Thyroid gland (tissue), 4 donors: ENCODE data around the gene IGF2R. TPM values are rescaled to one million over a fixed set of nuclear protein-coding genes. Genes with fewer than 3 reads are reported as not detected.
"Not testable (repeated sequence)": the region's sequence is repeated elsewhere in the genome, so short reads cannot be mapped to it uniquely, and the experiment has no call there.

Source experiments
- DNase-seq, 2 donors: peaks; one replicate each; pipeline ENCODE4 v3.0.0-alpha.2; 2019
- H3K27ac ChIP-seq, 3 donors: fragments of 200-600 bp; sonication (generic); 1 replicate in 2 of 3; 2 replicates in 1 of 3; pipeline ENCODE4 v1.5.1; 2016 to 2019; ENCODE audit warnings: mild to moderate bottlenecking in 1 of 3, moderate library complexity in 1 of 3
- H3K27me3 ChIP-seq: fragments of 200-600 bp; sonication (generic); one replicate; pipeline ENCODE4 v1.5.1; 2019
- H3K36me3 ChIP-seq, 2 donors: fragments of 200-600 bp; sonication (generic); one replicate each; pipeline ENCODE4 v1.5.1; 2016 to 2019
- H3K4me1 ChIP-seq, 2 donors: fragments of 200-600 bp; sonication (generic); one replicate each; pipeline ENCODE4 v1.5.1; 2017 to 2019
- H3K4me3 ChIP-seq, 3 donors: fragments of 200-600 bp; sonication (generic); replicated peaks in 1 of 3; 1 replicate in 2 of 3; 2 replicates in 1 of 3; pipeline ENCODE4 v1.5.1; 2016; ENCODE audit warnings: mild to moderate bottlenecking in 1 of 3
- H3K9me3 ChIP-seq: fragments of 200-600 bp; sonication (generic); one replicate; pipeline ENCODE4 v1.5.1; 2017
- CTCF ChIP-seq, 6 experiments: fragments of 200-600 bp in 3 of 6; fragments of 450-650 bp in 3 of 6; sonication (generic) in 3 of 6; IDR thresholded peaks; one replicate each; pipeline ENCODE4 v1.5.1; 2016 to 2019; ENCODE audit warnings: antibody characterized with exemption in 6 of 6, mild to moderate bottlenecking in 2 of 6, inconsistent platforms in 1 of 6, moderate library complexity in 1 of 6
- POLR2A ChIP-seq, 2 donors: fragments of 450-650 bp; IDR thresholded peaks; one replicate each; pipeline ENCODE4 v1.6.1; 2017; ENCODE audit warnings: antibody characterized with exemption in 2 of 2, mild to moderate bottlenecking in 2 of 2, moderate library complexity in 1 of 2
- WGBS, 2 donors: methylation state at CpG; one replicate each; pipeline ENCODE4 v1.1.5; 2017; 5-methylcytosine and 5-hydroxymethylcytosine counted together
- intact Hi-C: fragments of 100-400 bp; cut with DNase I; formaldehyde crosslinking; loops from one replicate; pipeline ENCODE4 v1.15.1; 2023
- total RNA-seq, 4 donors: library from RNA; depleted of rRNA; stranded (reverse); fragments of >200 nt; gene quantifications; one replicate each; pipeline ENCODE4 v1.2.3, GENCODE V29; 2016

IGF2R gene
- total RNA-seq, 4 donors from 2014 or later, result 82.1 to 104 (median 94.2) TPM

DNA sequence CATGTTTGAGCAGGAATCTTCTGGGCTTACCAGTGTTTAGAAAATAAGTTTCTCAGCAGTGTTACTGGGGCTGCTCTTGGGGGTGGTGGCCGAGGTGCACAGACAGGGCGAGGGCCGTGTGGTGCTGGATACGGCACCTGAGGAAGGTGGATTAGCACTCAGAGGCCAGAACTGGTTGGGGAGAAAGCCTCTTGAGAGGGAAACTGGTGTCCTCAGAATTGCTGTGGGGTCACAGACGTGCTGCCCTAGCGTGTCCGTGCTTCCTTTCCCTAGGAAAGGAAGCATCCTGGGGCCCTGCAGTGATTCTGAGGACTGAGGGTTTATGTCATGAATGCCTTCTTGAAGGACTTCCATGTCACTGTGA is 120.6 kb downstream of the IGF2R start:
- no peak overlapping the region for H3K27ac ChIP-seq
- no peak for DNase-seq
- no peak for TF ChIP-seq POLR2A (IDR thresholded peaks at IDR 0.05)
- TF ChIP-seq CTCF (IDR thresholded peaks at IDR 0.05), result no peak
- WGBS, 2 donors, result 93 to 97% methylated on average over 5 to 7 of the region's 7 CpGs
- intact Hi-C loops, result no loop called here
- H3K4me1 ChIP-seq, result peaks cover 6% of the 10 kb centered on the region in 2 donors
- no peak overlapping the region for H3K4me3 ChIP-seq
- peaks cover 64 to 65% of the 10 kb centered on the region in 2 donors for H3K36me3 ChIP-seq
- H3K9me3 ChIP-seq, result no peaks in the 10 kb centered on the region
- no peaks in the 10 kb centered on the region for H3K27me3 ChIP-seq

GRCh38 chr6:160090442-160091239 is 121.8 kb downstream of the IGF2R start:
- 96 to 99% methylated on average over 16 to 21 of the region's 32 CpGs for WGBS, 2 donors
- not testable (repeated sequence) for H3K27ac ChIP-seq, H3K4me1 ChIP-seq, DNase-seq, H3K4me3 ChIP-seq, H3K9me3 ChIP-seq, H3K27me3 ChIP-seq
- H3K36me3 ChIP-seq, result peaks cover 53 to 54% of the 10 kb centered on the region in 2 donors
- intact Hi-C loops, result loop anchor here (10.0 kb wide), 1 partner anchor 226 kb away; no protein-coding TSS in a partner anchor

GRCh38 chr6:160092176-160092575 is 123.3 kb downstream of the IGF2R start:
- not testable (repeated sequence) for H3K9me3 ChIP-seq, H3K27me3 ChIP-seq, H3K4me1 ChIP-seq, H3K4me3 ChIP-seq
- intact Hi-C loops, result loop anchor here (10.0 kb wide), 1 partner anchor 227 kb away; no protein-coding TSS in a partner anchor
- peaks cover 45 to 47% of the 10 kb centered on the region in 2 donors for H3K36me3 ChIP-seq
- WGBS, 2 donors, result 38 to 41% methylated on average over 5 to 6 of the region's 6 CpGs
- H3K27ac ChIP-seq, result peak overlapping the region in 2 of 3 donors; percentile 2 to 48
- DNase-seq, result peak; percentile 80 to 82

GRCh38 chr6:160092602-160093001 is 123.7 kb downstream of the IGF2R start:
- H3K4me3 ChIP-seq, result no peak overlapping the region
- intact Hi-C loops, result loop anchor here (10.0 kb wide), 1 partner anchor 228 kb away; no protein-coding TSS in a partner anchor
- H3K27me3 ChIP-seq, result no peaks in the 10 kb centered on the region
- H3K9me3 ChIP-seq, result no peaks in the 10 kb centered on the region
- no peak for TF ChIP-seq CTCF (IDR thresholded peaks at IDR 0.05)
- no peak for TF ChIP-seq POLR2A (IDR thresholded peaks at IDR 0.05)
- peak overlapping the region in 2 of 3 donors; percentile 2 to 48 for H3K27ac ChIP-seq
- DNase-seq, result peak in 1 of 2 donors; percentile 6
- peaks cover 6% of the 10 kb centered on the region in 2 donors for H3K4me1 ChIP-seq
- WGBS, 2 donors, result 69 to 75% methylated on average over 10 of the region's 10 CpGs
- H3K36me3 ChIP-seq, result peaks cover 42 to 51% of the 10 kb centered on the region in 2 donors

DNA sequence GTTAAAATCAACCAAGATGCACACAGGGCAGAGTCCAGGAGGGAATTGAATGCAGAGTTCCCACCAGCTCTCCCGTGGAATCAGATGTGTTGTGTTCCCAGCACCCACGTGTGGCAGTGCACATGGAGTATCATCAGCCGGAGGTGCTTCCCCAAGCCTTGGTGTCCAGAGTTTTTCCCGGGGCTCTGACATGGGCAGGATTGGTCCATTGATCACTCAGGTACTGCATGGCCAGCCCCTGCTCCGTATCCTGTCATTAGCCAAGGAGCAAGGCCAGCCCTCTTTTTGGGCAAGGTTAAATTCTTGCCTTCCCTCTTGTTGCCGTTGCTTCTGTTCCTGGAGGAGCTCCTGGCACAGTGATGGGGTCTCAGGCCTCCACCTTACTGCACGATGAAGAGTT is 124.2 kb downstream of the IGF2R start:
- no peak for DNase-seq
- no peaks in the 10 kb centered on the region for H3K9me3 ChIP-seq
- no peak overlapping the region for H3K4me3 ChIP-seq
- no peak overlapping the region for H3K27ac ChIP-seq
- peaks cover 6% of the 10 kb centered on the region in 2 donors for H3K4me1 ChIP-seq
- intact Hi-C loops, result loop anchor here (10.0 kb wide), 1 partner anchor 228 kb away; no protein-coding TSS in a partner anchor
- no peaks in the 10 kb centered on the region for H3K27me3 ChIP-seq
- WGBS, 2 donors, result 71 to 87% methylated on average over 7 of the region's 7 CpGs
- H3K36me3 ChIP-seq, result peaks cover 41 to 53% of the 10 kb centered on the region in 2 donors
- TF ChIP-seq CTCF (IDR thresholded peaks at IDR 0.05) (no peak), POLR2A (IDR thresholded peaks at IDR 0.05) (no peak)

DNA sequence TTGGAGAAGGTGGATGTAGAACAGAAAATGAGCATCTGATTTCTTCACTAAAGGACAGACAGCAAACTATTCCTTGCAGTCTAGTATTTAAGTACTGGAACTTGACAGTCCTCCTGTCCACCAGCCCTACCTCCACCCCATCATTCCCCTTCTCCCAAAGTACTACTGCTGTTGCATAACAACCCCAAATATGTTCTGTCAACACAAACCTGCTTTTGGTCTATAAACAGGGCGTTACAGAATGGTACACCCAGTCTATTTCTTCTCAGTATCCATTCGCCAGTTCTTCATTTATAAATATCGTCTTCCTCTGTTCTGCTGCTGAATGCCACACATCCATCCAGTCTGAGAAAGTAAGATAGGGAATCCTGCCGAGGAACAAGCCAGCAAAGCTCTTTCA is 125.1 kb downstream of the IGF2R start:
- Histone ChIP-seq H3K9me3 (no peaks in the 10 kb centered on the region), H3K4me1 (peaks cover 6% of the 10 kb centered on the region in 2 donors), H3K27me3 (no peaks in the 10 kb centered on the region), H3K4me3 (no peak overlapping the region), H3K36me3 (peaks cover 34 to 44% of the 10 kb centered on the region in 2 donors), H3K27ac (no peak overlapping the region)
- WGBS, 2 donors, result 94 to 97% methylated on average over 4 of the region's 4 CpGs
- DNase-seq, result no peak
- intact Hi-C loops, result loop anchor here (10.0 kb wide), 1 partner anchor 229 kb away; no protein-coding TSS in a partner anchor
- TF ChIP-seq POLR2A (IDR thresholded peaks at IDR 0.05) (no peak), CTCF (IDR thresholded peaks at IDR 0.05) (no peak)
